ENCODE data around the gene TIMP2.

The TIMP2 gene

GRCh38 chr17:78836420-78837021, 88.7 kb downstream of the TIMP2 start:
- H2AFZ ChIP-seq (ENCODE audit: low read length, unreplicated experiment) = no peak overlapping the region
- H3K27me3 ChIP-seq (ENCODE audit: insufficient read depth, low read length) = no peaks in the 10 kb centered on the region
- peaks cover 69% of the 10 kb centered on the region for H3K79me2 ChIP-seq (ENCODE audit: control insufficient read depth, insufficient read depth, low read length, unreplicated experiment)
- H3K27ac ChIP-seq (ENCODE audit: low read depth, low read length) = no peak overlapping the region
- peaks cover 13% of the 10 kb centered on the region for H3K4me1 ChIP-seq (ENCODE audit: control insufficient read depth, insufficient read depth, low read length, unreplicated experiment)
- no peak overlapping the region for H3K4me3 ChIP-seq (ENCODE audit: low read depth, low read length)
- peaks cover 39% of the 10 kb centered on the region for H3K36me3 ChIP-seq (ENCODE audit: insufficient read depth, low read length)

GRCh38 chr17:78834571-78834970, 90.6 kb downstream of the TIMP2 start:
- Histone ChIP-seq H2AFZ (ENCODE audit: low read length, unreplicated experiment) (no peak overlapping the region), H3K79me2 (ENCODE audit: control insufficient read depth, insufficient read depth, low read length, unreplicated experiment) (peaks cover 71% of the 10 kb centered on the region), H3K27ac (ENCODE audit: low read depth, low read length) (no peak overlapping the region), H3K4me3 (ENCODE audit: low read depth, low read length) (no peak overlapping the region), H3K4me1 (ENCODE audit: control insufficient read depth, insufficient read depth, low read length, unreplicated experiment) (peaks cover 11% of the 10 kb centered on the region), H3K36me3 (ENCODE audit: insufficient read depth, low read length) (peaks cover 47% of the 10 kb centered on the region), H3K27me3 (ENCODE audit: insufficient read depth, low read length) (no peaks in the 10 kb centered on the region)

GRCh38 chr17:78832541-78832810, 92.7 kb downstream of the TIMP2 start:
- no peaks in the 10 kb centered on the region for H3K4me1 ChIP-seq (ENCODE audit: control insufficient read depth, insufficient read depth, low read length, unreplicated experiment)
- H3K4me3 ChIP-seq (ENCODE audit: low read depth, low read length) = no peak overlapping the region
- no peak overlapping the region for H2AFZ ChIP-seq (ENCODE audit: low read length, unreplicated experiment)
- no peaks in the 10 kb centered on the region for H3K27me3 ChIP-seq (ENCODE audit: insufficient read depth, low read length)
- H3K27ac ChIP-seq (ENCODE audit: low read depth, low read length) = no peak overlapping the region
- H3K36me3 ChIP-seq (ENCODE audit: insufficient read depth, low read length) = peaks cover 60% of the 10 kb centered on the region
- peaks cover 61% of the 10 kb centered on the region for H3K79me2 ChIP-seq (ENCODE audit: control insufficient read depth, insufficient read depth, low read length, unreplicated experiment)

DNA sequence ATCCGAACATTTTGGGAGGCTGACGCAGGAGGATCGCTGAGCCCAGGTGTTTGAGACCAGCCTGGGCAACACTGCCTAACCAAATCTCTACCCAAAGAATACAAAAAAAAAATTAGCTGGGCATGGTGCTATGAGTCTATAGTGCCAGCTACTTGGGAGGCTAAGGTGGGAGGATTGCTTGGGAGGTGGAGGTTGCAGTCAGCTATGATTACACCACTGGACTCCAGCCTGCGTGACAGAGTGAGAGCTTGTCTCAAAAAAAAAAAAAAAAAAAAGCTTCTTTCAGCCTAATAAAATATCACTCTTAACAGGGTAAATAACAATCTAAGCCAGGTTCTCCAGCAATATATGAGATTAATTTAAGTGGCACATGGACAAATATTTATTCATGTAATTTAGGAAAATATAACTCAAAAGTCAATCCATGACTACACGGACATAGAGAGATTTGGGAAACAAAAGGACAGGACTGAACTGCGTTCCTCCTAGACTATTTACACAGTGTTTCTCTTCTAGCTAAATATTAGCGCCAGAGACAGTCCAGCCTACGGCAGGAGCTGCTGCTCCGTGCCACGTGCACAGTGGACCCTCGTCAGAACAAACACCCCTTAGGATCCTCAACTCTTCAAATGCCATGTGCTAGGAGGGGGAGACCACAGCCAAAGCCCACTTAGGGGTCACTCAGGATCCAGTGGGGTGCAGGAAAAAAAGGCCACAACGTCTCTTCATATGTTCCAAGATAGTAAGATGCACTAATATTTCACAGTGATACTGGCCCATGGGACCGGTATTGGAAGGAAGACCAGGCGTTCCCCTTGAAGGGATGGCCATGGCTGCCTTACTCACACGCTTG, 93.3 kb downstream of the TIMP2 start:
- H3K4me3 ChIP-seq (ENCODE audit: low read depth, low read length) = no peak overlapping the region
- peaks cover 55% of the 10 kb centered on the region for H3K79me2 ChIP-seq (ENCODE audit: control insufficient read depth, insufficient read depth, low read length, unreplicated experiment)
- H3K4me1 ChIP-seq (ENCODE audit: control insufficient read depth, insufficient read depth, low read length, unreplicated experiment) = no peaks in the 10 kb centered on the region
- H2AFZ ChIP-seq (ENCODE audit: low read length, unreplicated experiment) = no peak overlapping the region
- peaks cover 59% of the 10 kb centered on the region for H3K36me3 ChIP-seq (ENCODE audit: insufficient read depth, low read length)
- no peaks in the 10 kb centered on the region for H3K27me3 ChIP-seq (ENCODE audit: insufficient read depth, low read length)
- no peak overlapping the region for H3K27ac ChIP-seq (ENCODE audit: low read depth, low read length)

DNA sequence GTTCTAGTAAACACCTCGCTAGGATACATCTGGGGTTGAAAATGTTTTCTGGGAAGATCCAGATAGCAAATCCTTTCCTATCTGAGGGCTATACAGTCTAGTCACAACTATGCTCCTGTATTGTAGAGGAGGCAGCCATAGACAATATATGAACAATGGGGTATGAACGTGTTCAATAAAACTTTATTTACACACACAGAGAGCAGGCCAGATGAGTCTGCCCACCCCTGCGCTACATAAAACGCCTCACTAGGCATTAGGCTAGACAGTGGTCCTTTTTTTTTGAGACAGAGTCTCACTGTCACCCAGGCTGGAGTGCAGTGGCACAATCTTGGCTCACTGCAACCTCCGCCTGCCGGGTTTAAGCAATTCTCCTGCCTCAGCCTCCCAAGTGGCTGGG, 95.7 kb downstream of the TIMP2 start:
- peaks cover 50% of the 10 kb centered on the region for H3K36me3 ChIP-seq (ENCODE audit: insufficient read depth, low read length)
- H3K79me2 ChIP-seq (ENCODE audit: control insufficient read depth, insufficient read depth, low read length, unreplicated experiment) = peaks cover 47% of the 10 kb centered on the region
- no peak overlapping the region for H3K27ac ChIP-seq (ENCODE audit: low read depth, low read length)
- no peaks in the 10 kb centered on the region for H3K27me3 ChIP-seq (ENCODE audit: insufficient read depth, low read length)
- no peak overlapping the region for H2AFZ ChIP-seq (ENCODE audit: low read length, unreplicated experiment)
- no peak overlapping the region for H3K4me3 ChIP-seq (ENCODE audit: low read depth, low read length)
- H3K4me1 ChIP-seq (ENCODE audit: control insufficient read depth, insufficient read depth, low read length, unreplicated experiment) = no peaks in the 10 kb centered on the region

DNA sequence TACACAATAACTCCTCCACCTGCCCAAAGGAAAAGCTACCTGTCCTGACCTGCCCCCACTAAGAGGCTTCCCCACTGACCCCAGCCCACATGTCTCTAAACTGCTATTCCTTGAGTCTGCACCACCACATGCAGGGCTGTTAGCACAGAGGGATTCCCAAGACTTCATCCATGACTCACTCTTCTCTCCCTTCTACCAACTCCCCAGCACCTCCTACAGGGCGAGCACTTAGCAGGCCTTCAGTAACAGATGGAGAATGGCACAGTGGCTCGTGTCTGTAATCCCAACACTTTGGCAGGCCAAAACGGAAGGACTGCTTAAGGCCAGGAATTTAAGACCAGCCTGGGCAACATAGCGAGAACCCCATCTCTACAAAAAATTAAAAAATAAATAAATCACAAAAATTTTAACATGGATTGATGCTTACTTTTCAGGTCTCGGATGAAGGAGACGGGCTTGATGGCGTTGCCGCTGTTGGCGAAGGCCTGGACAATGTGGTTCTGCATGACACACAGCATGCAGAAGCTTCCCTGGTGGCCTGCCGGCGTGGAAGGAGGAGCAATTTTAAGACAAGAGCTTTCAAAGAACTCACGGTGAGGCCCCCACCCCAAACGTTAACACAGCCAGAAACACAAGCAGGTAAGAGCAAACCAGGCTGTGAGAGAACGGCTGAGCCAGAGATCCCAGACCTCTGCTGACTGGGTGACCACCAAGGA, 96.6 kb downstream of the TIMP2 start:
- Histone ChIP-seq H3K79me2 (ENCODE audit: control insufficient read depth, insufficient read depth, low read length, unreplicated experiment) (peaks cover 44% of the 10 kb centered on the region), H3K4me1 (ENCODE audit: control insufficient read depth, insufficient read depth, low read length, unreplicated experiment) (no peaks in the 10 kb centered on the region), H3K4me3 (ENCODE audit: low read depth, low read length) (no peak overlapping the region), H2AFZ (ENCODE audit: low read length, unreplicated experiment) (no peak overlapping the region), H3K27ac (ENCODE audit: low read depth, low read length) (no peak overlapping the region), H3K27me3 (ENCODE audit: insufficient read depth, low read length) (no peaks in the 10 kb centered on the region), H3K36me3 (ENCODE audit: insufficient read depth, low read length) (peaks cover 48% of the 10 kb centered on the region)

DNA sequence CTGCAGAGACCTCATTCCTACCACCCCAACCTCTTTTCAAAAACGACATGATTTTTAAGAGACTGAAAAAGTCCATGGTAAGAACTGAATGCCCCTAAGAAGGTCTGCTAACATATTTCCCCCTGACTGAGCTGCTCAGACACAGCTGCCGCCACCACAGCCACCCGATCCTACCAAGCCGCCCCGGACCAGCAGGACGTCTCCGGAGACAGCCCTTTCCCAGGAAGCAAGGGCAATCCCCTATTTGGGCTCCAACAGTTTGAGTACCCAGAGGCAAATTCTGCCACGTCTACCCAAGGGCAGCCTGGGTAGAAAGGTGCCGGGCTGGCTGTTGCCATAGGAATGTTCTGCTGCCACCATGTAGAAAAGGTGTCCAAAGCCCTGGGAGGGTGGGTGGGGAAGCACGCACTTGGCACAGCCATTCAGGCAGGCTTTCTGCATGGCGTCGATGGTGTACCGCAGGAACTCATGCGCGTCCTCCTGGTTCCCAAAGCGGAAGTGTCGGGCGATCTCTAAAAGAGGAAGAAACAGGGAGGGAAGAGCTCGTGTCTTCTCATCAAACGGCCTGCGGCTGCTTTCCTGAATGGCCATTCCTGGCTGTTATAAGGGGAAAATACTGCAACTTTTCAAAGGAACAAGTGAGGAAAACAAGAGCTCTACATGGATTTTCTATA, 98.2 kb downstream of the TIMP2 start:
- H3K27ac ChIP-seq (ENCODE audit: low read depth, low read length) = no peak overlapping the region

GRCh38 chr17:78826421-78826820, 98.8 kb downstream of the TIMP2 start:
- no peak overlapping the region for H3K27ac ChIP-seq (ENCODE audit: low read depth, low read length)
- peaks cover 12% of the 10 kb centered on the region for H3K4me1 ChIP-seq (ENCODE audit: control insufficient read depth, insufficient read depth, low read length, unreplicated experiment)

More for the DNA sequence above, 98.2 kb downstream of the TIMP2 start:
- peaks cover 34% of the 10 kb centered on the region for H3K79me2 ChIP-seq (ENCODE audit: control insufficient read depth, insufficient read depth, low read length, unreplicated experiment)
- H3K4me3 ChIP-seq (ENCODE audit: low read depth, low read length) = no peak overlapping the region
- H2AFZ ChIP-seq (ENCODE audit: low read length, unreplicated experiment) = no peak overlapping the region
- peaks cover 36% of the 10 kb centered on the region; the same call in 1 of the 2 replicates for H3K36me3 ChIP-seq (ENCODE audit: insufficient read depth, low read length)
- peaks cover 12% of the 10 kb centered on the region for H3K4me1 ChIP-seq (ENCODE audit: control insufficient read depth, insufficient read depth, low read length, unreplicated experiment)
- H3K27me3 ChIP-seq (ENCODE audit: insufficient read depth, low read length) = no peaks in the 10 kb centered on the region

GRCh38 chr17:78825696-78826095, 99.5 kb downstream of the TIMP2 start:
- Histone ChIP-seq H3K79me2 (ENCODE audit: control insufficient read depth, insufficient read depth, low read length, unreplicated experiment) (peaks cover 28% of the 10 kb centered on the region), H3K27ac (ENCODE audit: low read depth, low read length) (no peak overlapping the region), H3K27me3 (ENCODE audit: insufficient read depth, low read length) (no peaks in the 10 kb centered on the region), H2AFZ (ENCODE audit: low read length, unreplicated experiment) (no peak overlapping the region), H3K4me3 (ENCODE audit: low read depth, low read length) (no peak overlapping the region), H3K36me3 (ENCODE audit: insufficient read depth, low read length) (peaks cover 32% of the 10 kb centered on the region; the same call in 1 of the 2 replicates), H3K4me1 (ENCODE audit: control insufficient read depth, insufficient read depth, low read length, unreplicated experiment) (peaks cover 12% of the 10 kb centered on the region)

More at GRCh38 chr17:78826421-78826820, 98.8 kb downstream of the TIMP2 start:
- H3K79me2 ChIP-seq (ENCODE audit: control insufficient read depth, insufficient read depth, low read length, unreplicated experiment) = peaks cover 29% of the 10 kb centered on the region
- no peak overlapping the region for H3K4me3 ChIP-seq (ENCODE audit: low read depth, low read length)
- no peaks in the 10 kb centered on the region for H3K27me3 ChIP-seq (ENCODE audit: insufficient read depth, low read length)
- H3K36me3 ChIP-seq (ENCODE audit: insufficient read depth, low read length) = peaks cover 36% of the 10 kb centered on the region; the same call in 1 of the 2 replicates
- no peak overlapping the region for H2AFZ ChIP-seq (ENCODE audit: low read length, unreplicated experiment)

GRCh38 chr17:78824240-78824639, 100.9 kb downstream of the TIMP2 start:
- no peak overlapping the region for H3K27ac ChIP-seq (ENCODE audit: low read depth, low read length)
- H3K4me3 ChIP-seq (ENCODE audit: low read depth, low read length) = no peak overlapping the region
- H3K27me3 ChIP-seq (ENCODE audit: insufficient read depth, low read length) = no peaks in the 10 kb centered on the region
- no peak overlapping the region for H2AFZ ChIP-seq (ENCODE audit: low read length, unreplicated experiment)
- H3K36me3 ChIP-seq (ENCODE audit: insufficient read depth, low read length) = peaks cover 32% of the 10 kb centered on the region; the same call in 1 of the 2 replicates
- H3K4me1 ChIP-seq (ENCODE audit: control insufficient read depth, insufficient read depth, low read length, unreplicated experiment) = peaks cover 12% of the 10 kb centered on the region
- H3K79me2 ChIP-seq (ENCODE audit: control insufficient read depth, insufficient read depth, low read length, unreplicated experiment) = peaks cover 19% of the 10 kb centered on the region

Data from ACC112 (cell line).